ENCODE results near the gene PAQR8. TPM values are rescaled to one million over a fixed set of nuclear protein-coding genes. Genes with fewer than 3 reads are reported as not detected.

The PAQR8 gene
- polyA plus RNA-seq, 1 donor from 2014 or later, result 1.8 TPM

DNA sequence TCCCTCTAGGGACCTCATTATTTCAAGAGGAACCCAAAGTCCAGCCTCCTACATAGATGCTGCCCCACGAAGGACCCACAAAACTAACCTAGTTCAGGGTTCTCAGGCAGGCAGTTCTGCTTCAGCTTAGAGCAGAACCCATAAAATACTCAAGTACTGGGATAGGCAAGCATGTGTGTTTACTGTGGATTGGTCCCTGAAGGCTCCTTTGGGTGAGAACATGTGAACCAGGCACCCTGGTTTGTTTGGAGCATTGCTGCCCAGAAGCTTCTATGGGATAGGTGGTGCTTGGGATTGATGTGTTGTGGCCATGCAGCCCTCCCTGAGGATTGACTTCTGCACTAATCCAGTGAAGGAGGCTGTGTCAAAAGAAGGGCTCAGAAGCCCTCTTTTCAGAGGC lies 43.3 kb downstream of the PAQR8 start:
- no peak overlapping the region for H2AFZ ChIP-seq (ENCODE audit: low read depth, low read length)
- no peak overlapping the region for H3K27ac ChIP-seq (ENCODE audit: low read length)
- TF ChIP-seq EZH2 (IDR thresholded peaks at IDR 0.05; ENCODE audit: borderline replicate concordance, insufficient read depth, low read length, poor library complexity, severe bottlenecking) (no peak), TAF1 (IDR thresholded peaks at IDR 0.05; ENCODE audit: low read depth) (no peak)
- TF ChIP-seq, protein P1, sequence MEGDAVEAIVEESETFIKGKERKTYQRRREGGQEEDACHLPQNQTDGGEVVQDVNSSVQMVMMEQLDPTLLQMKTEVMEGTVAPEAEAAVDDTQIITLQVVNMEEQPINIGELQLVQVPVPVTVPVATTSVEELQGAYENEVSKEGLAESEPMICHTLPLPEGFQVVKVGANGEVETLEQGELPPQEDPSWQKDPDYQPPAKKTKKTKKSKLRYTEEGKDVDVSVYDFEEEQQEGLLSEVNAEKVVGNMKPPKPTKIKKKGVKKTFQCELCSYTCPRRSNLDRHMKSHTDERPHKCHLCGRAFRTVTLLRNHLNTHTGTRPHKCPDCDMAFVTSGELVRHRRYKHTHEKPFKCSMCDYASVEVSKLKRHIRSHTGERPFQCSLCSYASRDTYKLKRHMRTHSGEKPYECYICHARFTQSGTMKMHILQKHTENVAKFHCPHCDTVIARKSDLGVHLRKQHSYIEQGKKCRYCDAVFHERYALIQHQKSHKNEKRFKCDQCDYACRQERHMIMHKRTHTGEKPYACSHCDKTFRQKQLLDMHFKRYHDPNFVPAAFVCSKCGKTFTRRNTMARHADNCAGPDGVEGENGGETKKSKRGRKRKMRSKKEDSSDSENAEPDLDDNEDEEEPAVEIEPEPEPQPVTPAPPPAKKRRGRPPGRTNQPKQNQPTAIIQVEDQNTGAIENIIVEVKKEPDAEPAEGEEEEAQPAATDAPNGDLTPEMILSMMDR (IDR thresholded peaks at IDR 0.05; ENCODE audit: poor library complexity, severe bottlenecking), result no peak
- H3K9me3 ChIP-seq (ENCODE audit: low read length), result no peaks in the 10 kb centered on the region
- no peaks in the 10 kb centered on the region for H3K27me3 ChIP-seq (ENCODE audit: insufficient read depth, low read depth, low read length)
- H3K79me2 ChIP-seq (replicated peaks; ENCODE audit: insufficient read depth, low read length), result no peaks in the 10 kb centered on the region
- H4K20me1 ChIP-seq (ENCODE audit: insufficient read depth), result no peaks in the 10 kb centered on the region
- no peaks in the 10 kb centered on the region for H3K36me3 ChIP-seq (ENCODE audit: insufficient read depth, low read length)
- H3F3A ChIP-seq (ENCODE audit: insufficient read depth, low read length, poor library complexity, severe bottlenecking), result no peaks in the 10 kb centered on the region
- no peaks in the 10 kb centered on the region for H3K9me2 ChIP-seq (ENCODE audit: insufficient read depth, low read length)
- no peak overlapping the region for H3K9ac ChIP-seq (ENCODE audit: low read length)
- no peak overlapping the region for H3K4me3 ChIP-seq (ENCODE audit: low read length)
- H3K4me2 ChIP-seq (ENCODE audit: low read length), result no peak overlapping the region

- Histone ChIP-seq H3K27ac (ENCODE audit: low read length) (no peak overlapping the region), H4K20me1 (ENCODE audit: insufficient read depth) (no peaks in the 10 kb centered on the region), H3K27me3 (ENCODE audit: insufficient read depth, low read depth, low read length) (no peaks in the 10 kb centered on the region), H3K36me3 (ENCODE audit: insufficient read depth, low read length) (no peaks in the 10 kb centered on the region), H3K9me2 (ENCODE audit: insufficient read depth, low read length) (no peaks in the 10 kb centered on the region), H3F3A (ENCODE audit: insufficient read depth, low read length, poor library complexity, severe bottlenecking) (no peaks in the 10 kb centered on the region), H3K4me3 (ENCODE audit: low read length) (no peak overlapping the region), H3K4me2 (ENCODE audit: low read length) (no peak overlapping the region), H3K9ac (ENCODE audit: low read length) (no peak overlapping the region), H3K79me2 (replicated peaks; ENCODE audit: insufficient read depth, low read length) (no peaks in the 10 kb centered on the region), H2AFZ (ENCODE audit: low read depth, low read length) (no peak overlapping the region), H3K9me3 (ENCODE audit: low read length) (no peaks in the 10 kb centered on the region)
- TF ChIP-seq, protein P1 (IDR thresholded peaks at IDR 0.05; ENCODE audit: poor library complexity, severe bottlenecking), result peak; percentile 51
- TF ChIP-seq REST (IDR thresholded peaks at IDR 0.05; ENCODE audit: borderline replicate concordance) (no peak), MXI1 (conservative IDR thresholded peaks at IDR 0.05; ENCODE audit: poor library complexity, severe bottlenecking) (no peak), TAF1 (IDR thresholded peaks at IDR 0.05; ENCODE audit: low read depth) (no peak), RAD21 (conservative IDR thresholded peaks at IDR 0.05) (peak; percentile 49), EZH2 (IDR thresholded peaks at IDR 0.05; ENCODE audit: borderline replicate concordance, insufficient read depth, low read length, poor library complexity, severe bottlenecking) (no peak)
Observed at GRCh38 chr6:52407467-52407866, 45.5 kb downstream of the PAQR8 start.
